ENCODE results near the gene SORBS1.
"Not testable (repeated sequence)": the region's sequence is repeated elsewhere in the genome, so short reads cannot be mapped to it uniquely, and the experiment has no call there.

Gene SORBS1

GRCh38 chr10:95354110-95354509 is 207.1 kb downstream of the SORBS1 start:
- DNase-seq, result no peak

- no peak for DNase-seq
Measured at GRCh38 chr10:95353123-95353522, 208.0 kb downstream of the SORBS1 start.

GRCh38 chr10:95352684-95353083 is 208.5 kb downstream of the SORBS1 start:
- DNase-seq, result no peak

GRCh38 chr10:95350830-95351228 is 210.3 kb downstream of the SORBS1 start:
- DNase-seq, result no peak

- no peak for DNase-seq
Measured at GRCh38 chr10:95350219-95350829, 210.8 kb downstream of the SORBS1 start.

- DNase-seq, result not testable (repeated sequence)
Measured at GRCh38 chr10:95347402-95347766, 213.8 kb downstream of the SORBS1 start.

GRCh38 chr10:95346715-95347401 is 214.3 kb downstream of the SORBS1 start:
- no peak for DNase-seq

- DNase-seq, result no peak
Measured at GRCh38 chr10:95343573-95343972, 217.6 kb downstream of the SORBS1 start.

GRCh38 chr10:95341716-95342130 is 219.4 kb downstream of the SORBS1 start:
- DNase-seq, result no peak

- no peak for DNase-seq
Measured at GRCh38 chr10:95339863-95340262, 221.3 kb downstream of the SORBS1 start.

GRCh38 chr10:95337423-95338160 is 223.6 kb downstream of the SORBS1 start:
- no peak for DNase-seq

- no peak for DNase-seq
Measured at GRCh38 chr10:95336702-95337101, 224.5 kb downstream of the SORBS1 start.

GRCh38 chr10:95335933-95336699 is 225.1 kb downstream of the SORBS1 start:
- DNase-seq, result no peak

GRCh38 chr10:95334805-95335144 is 226.4 kb downstream of the SORBS1 start:
- DNase-seq, result no peak

- DNase-seq, result no peak
Measured at GRCh38 chr10:95333997-95334804, 227.0 kb downstream of the SORBS1 start.

GRCh38 chr10:95332666-95333249 is 228.4 kb downstream of the SORBS1 start:
- no peak for DNase-seq

GRCh38 chr10:95331596-95332130 is 229.5 kb downstream of the SORBS1 start:
- DNase-seq, result no peak

GRCh38 chr10:95330966-95331453 is 230.2 kb downstream of the SORBS1 start:
- DNase-seq, result no peak

- DNase-seq, result no peak
Measured at GRCh38 chr10:95329296-95329695, 231.9 kb downstream of the SORBS1 start.

GRCh38 chr10:95328013-95328412 is 233.2 kb downstream of the SORBS1 start:
- DNase-seq, result no peak
